A549 (cell line): ENCODE results near the gene ACSL3. TPM values are rescaled to one million over a fixed set of nuclear protein-coding genes. Genes with fewer than 3 reads are reported as not detected.

Source experiments
- ATAC-seq, 2 experiments: fragments of 200-7000 bp in 1 of 2; fragments of >200 bp in 1 of 2; cut with Nextera tagmentation in 1 of 2; cut with Tn5 transposase in 1 of 2; 3 replicates each; pipeline versions ENCODE4 v1.8.0 to v1.9.1; 2018 to 2020; ENCODE audit warnings: mild to moderate bottlenecking in 1 of 2, moderate library complexity in 1 of 2
- CTCF ChIA-PET: fragments of 300-600 bp; sonication (Branson Sonifier 250); formaldehyde crosslinking; extraction: SDS; loops from one replicate; lab custom pipeline; 2021; ENCODE audit warnings: antibody characterized with exemption, inconsistent platforms; lab: Yijun Ruan, JAX
- POLR2A ChIA-PET: fragments of 350-600 bp; formaldehyde crosslinking; extraction: SDS; loops from one replicate; lab custom pipeline; 2021; ENCODE audit warnings: antibody characterized with exemption, inconsistent platforms; lab: Yijun Ruan, JAX
- DNase-seq, 2 experiments: peaks; one replicate each; pipeline versions ENCODE4 v3.0.0 to v3.0.0-alpha.2; 2011 to 2016; ENCODE audit warnings: low read depth in 1 of 2, low spot score in 1 of 2
- FAIRE-seq: peaks from 2 replicates; lab custom pipeline; 2011; peaks lifted over from hg19 to GRCh38; lab: Jason Lieb, UNC
- H3K27ac ChIP-seq, 2 experiments: fragments of >200 bp; sonication (Bioruptor Twin); formaldehyde crosslinking; 3 replicates each; pipeline ENCODE4 v1.5.1; 2016 to 2017
- H3K4me1 ChIP-seq: fragments of >200 bp; sonication (Bioruptor Twin); formaldehyde crosslinking; 3 replicates; pipeline ENCODE4 v1.6.1; 2016
- H3K4me2 ChIP-seq: fragments of >200 bp; sonication (Bioruptor Twin); formaldehyde crosslinking; 3 replicates; pipeline ENCODE4 v1.6.1; 2016
- H3K4me3 ChIP-seq: fragments of >200 bp; sonication (Bioruptor Twin); formaldehyde crosslinking; 3 replicates; pipeline ENCODE4 v1.5.1; 2016
- H3K9me3 ChIP-seq: fragments of >200 bp; sonication (Bioruptor Twin); formaldehyde crosslinking; 3 replicates; pipeline ENCODE4 v1.6.1; 2016
- ATOH8 ChIP-seq: fragments of 250-450 bp; sonication (Bioruptor Pico); IDR thresholded peaks from 2 replicates; pipeline ENCODE4 v1.5.0; 2020; ENCODE audit warnings: low read depth, mild to moderate bottlenecking, moderate library complexity
- BCL3 ChIP-seq: fragments of >200 bp; sonication (Bioruptor Twin); formaldehyde crosslinking; IDR thresholded peaks from 3 replicates; pipeline ENCODE4 v1.6.1; 2016
- CEBPB ChIP-seq, 2 experiments: fragments of >200 bp in 1 of 2; sonication (Bioruptor Twin) in 1 of 2; formaldehyde crosslinking in 1 of 2; IDR thresholded peaks; 2 replicates each; pipeline ENCODE4 v1.6.1; 2012 to 2016
- CTCF ChIP-seq: fragments of >200 bp; sonication (Bioruptor Twin); formaldehyde crosslinking; IDR thresholded peaks from 3 replicates; pipeline ENCODE4 v1.5.1; 2016
- E2F6 ChIP-seq: IDR thresholded peaks from 2 replicates; pipeline ENCODE4 v1.6.1; 2012; ENCODE audit warnings: low read depth, borderline replicate concordance
- EP300 ChIP-seq, 2 experiments: fragments of >200 bp; sonication (Bioruptor Twin); formaldehyde crosslinking; IDR thresholded peaks; 2 replicates in 1 of 2; 3 replicates in 1 of 2; pipeline ENCODE4 v1.6.1; 2016 to 2017
- ESRRA ChIP-seq: fragments of 150-350 bp; IDR thresholded peaks from 2 replicates; pipeline ENCODE4 v1.6.1; 2014; ENCODE audit warnings: mild to moderate bottlenecking, low read length, borderline replicate concordance
- FOSB ChIP-seq: fragments of 250-450 bp; sonication (Bioruptor Pico); IDR thresholded peaks from 2 replicates; pipeline ENCODE4 v1.5.0; 2020; ENCODE audit warnings: mild to moderate bottlenecking, moderate library complexity
- FOSL2 ChIP-seq, 2 experiments: fragments of 450-650 bp in 1 of 2; fragments of >200 bp in 1 of 2; sonication (Bioruptor Twin) in 1 of 2; formaldehyde crosslinking; IDR thresholded peaks; 2 replicates each; pipeline versions ENCODE4 v1.5.0 to v1.6.1; 2016 to 2020; ENCODE audit warnings: mild to moderate bottlenecking in 1 of 2, moderate library complexity in 1 of 2
- GATA3 ChIP-seq: IDR thresholded peaks from 2 replicates; pipeline ENCODE4 v1.6.1; 2012; ENCODE audit warnings: borderline replicate concordance
- HDAC2 ChIP-seq: fragments of 200-600 bp; sonication (generic); IDR thresholded peaks from 2 replicates; pipeline ENCODE4 v1.6.1; 2016
- HEYL ChIP-seq: fragments of 250-450 bp; sonication (Bioruptor Pico); IDR thresholded peaks from 2 replicates; pipeline ENCODE4 v1.8.0; 2021; ENCODE audit warnings: mild to moderate bottlenecking, moderate library complexity
- HOXB5 ChIP-seq: fragments of 250-450 bp; sonication (Bioruptor Pico); IDR thresholded peaks from 2 replicates; pipeline ENCODE4 v1.5.0; 2020; ENCODE audit warnings: mild to moderate bottlenecking, moderate library complexity
- JUN ChIP-seq, 2 experiments: fragments of >200 bp; sonication (Bioruptor Twin); formaldehyde crosslinking; IDR thresholded peaks; 2 replicates in 1 of 2; 3 replicates in 1 of 2; pipeline ENCODE4 v1.6.1; 2016 to 2017
- JUNB ChIP-seq: fragments of >200 bp; sonication (Bioruptor Twin); formaldehyde crosslinking; IDR thresholded peaks from 2 replicates; pipeline ENCODE4 v1.6.1; 2016
- KDM5A ChIP-seq: fragments of 200-600 bp; sonication (generic); IDR thresholded peaks from 2 replicates; pipeline ENCODE4 v1.6.1; 2016; ENCODE audit warnings: antibody characterized with exemption, mild to moderate bottlenecking
- MAZ ChIP-seq: fragments of 150-350 bp; IDR thresholded peaks from 2 replicates; pipeline ENCODE4 v1.6.1; 2014; ENCODE audit warnings: antibody characterized with exemption, low read depth, low read length, borderline replicate concordance
- MYC ChIP-seq: IDR thresholded peaks from 2 replicates; pipeline ENCODE4 v1.6.1; 2012; ENCODE audit warnings: mild to moderate bottlenecking, inconsistent platforms, low read length, improper control_type of control experiment, borderline replicate concordance
- NFE2L2 ChIP-seq: fragments of 150-350 bp; conservative IDR thresholded peaks from 2 replicates; pipeline ENCODE4 v1.6.1; 2014; ENCODE audit warnings: low read length
- NR3C1 ChIP-seq: fragments of >200 bp; sonication (Bioruptor Twin); formaldehyde crosslinking; IDR thresholded peaks from 3 replicates; pipeline ENCODE4 v1.6.1; 2017
- POLR2A ChIP-seq: IDR thresholded peaks from 2 replicates; pipeline ENCODE4 v1.6.1; 2012; ENCODE audit warnings: mild to moderate bottlenecking, low read length
- POLR2AphosphoS2 ChIP-seq: conservative IDR thresholded peaks from 2 replicates; pipeline ENCODE4 v1.6.1; 2012; ENCODE audit warnings: low read length, improper control_type of control experiment, inconsistent platforms
- RCOR1 ChIP-seq: fragments of 150-350 bp; IDR thresholded peaks from 2 replicates; pipeline ENCODE4 v1.6.1; 2014; ENCODE audit warnings: antibody characterized with exemption, low read length, low read depth
- REST ChIP-seq: fragments of 200-600 bp; sonication (generic); IDR thresholded peaks from 2 replicates; pipeline ENCODE4 v1.6.1; 2016; ENCODE audit warnings: antibody characterized with exemption, mild to moderate bottlenecking, moderate library complexity
- RFX5 ChIP-seq: fragments of 450-650 bp; IDR thresholded peaks from 2 replicates; pipeline ENCODE4 v1.7.1; 2014; ENCODE audit warnings: antibody characterized with exemption, mild to moderate bottlenecking, moderate library complexity
- SREBF2 ChIP-seq: fragments of 450-650 bp; IDR thresholded peaks from 2 replicates; pipeline ENCODE4 v1.6.1; 2014; ENCODE audit warnings: mild to moderate bottlenecking, moderate library complexity
- USF2 ChIP-seq: fragments of 450-650 bp; IDR thresholded peaks from 2 replicates; pipeline ENCODE4 v1.6.1; 2014; ENCODE audit warnings: antibody characterized with exemption
- ZNF302 ChIP-seq: fragments of 250-450 bp; sonication (Bioruptor Pico); IDR thresholded peaks from 2 replicates; pipeline ENCODE4 v1.9.0; 2021; ENCODE audit warnings: inconsistent platforms, mild to moderate bottlenecking, moderate library complexity
- WGBS: methylation state at CpG from one replicate; pipeline ENCODE4 v1.1.6; 2017; ENCODE audit errors: missing lambda C conversion rate; 5-methylcytosine and 5-hydroxymethylcytosine counted together
- polyA plus RNA-seq, 4 experiments: library from polyadenylated mRNA; depleted of rRNA in 3 of 4; stranded (reverse); fragments of >200 nt; fragmentation: RNase III in 1 of 4; extraction: RNeasy Plus Mini Kit Qiagen cat#74134 plus additional on column Dnase treatment in 1 of 4; gene quantifications; 2 replicates in 3 of 4; 3 replicates in 1 of 4; pipeline ENCODE4 v1.2.3, GENCODE V29; 2011 to 2017

The ACSL3 gene
- polyA plus RNA-seq, 2 of the 4 experiments (the other 2 are of a cell fraction), result 142 to 160 TPM

GRCh38 chr2:222907790-222908441 is 47.1 kb downstream of the ACSL3 start:
- Histone ChIP-seq H3K27ac (no peak overlapping the region), H3K9me3 (no peaks in the 10 kb centered on the region), H3K4me3 (no peak overlapping the region), H3K4me2 (no peak overlapping the region), H3K4me1 (peaks cover 27% of the 10 kb centered on the region)
- DNase-seq (no peak), ATAC-seq (no peak), FAIRE-seq (no peak)
- ChIA-PET POLR2A (no interaction called here), CTCF (interaction anchor here (0.6 to 8.6 kb wide), 7 partner anchors 8 to 1036 kb away, joined by 3 to 56 read pairs (median 14); no protein-coding TSS in a partner anchor)
- 92% methylated on average over 10 of the region's 10 CpGs for WGBS
- TF ChIP-seq KDM5A (no peak), ESRRA (no peak), CEBPB (IDR thresholded peaks at IDR 0.05) (no peak), MAZ (no peak), SREBF2 (no peak), FOSL2 (IDR thresholded peaks at IDR 0.05) (no peak), FOSL2 (CRISPR knock-in tag; IDR thresholded peaks at IDR 0.05) (no peak), ATOH8 (no peak), CTCF (no peak), BCL3 (no peak), REST (no peak), POLR2AphosphoS2 (no peak), NR3C1 (no peak), ZNF302 (CRISPR knock-in tag) (no peak), JUN (IDR thresholded peaks at IDR 0.05) (no peak), NFE2L2 (no peak)

- ATAC-seq (no peak), DNase-seq (no peak), FAIRE-seq (no peak)
- ChIA-PET POLR2A (no interaction called here), CTCF (interaction anchor here (0.6 to 8.6 kb wide), 4 partner anchors 63 to 889 kb away, joined by 3 to 56 read pairs (median 20); no protein-coding TSS in a partner anchor)
- Histone ChIP-seq H3K4me2 (no peak overlapping the region), H3K4me3 (no peak overlapping the region), H3K4me1 (peaks cover 18% of the 10 kb centered on the region), H3K9me3 (no peaks in the 10 kb centered on the region), H3K27ac (no peak overlapping the region)
- no peak for TF ChIP-seq HDAC2
- TF ChIP-seq JUNB, result no peak
- no peak for TF ChIP-seq RCOR1
- no peak for TF ChIP-seq RFX5
- TF ChIP-seq MYC, result no peak
- TF ChIP-seq HOXB5, result no peak
- no peak for TF ChIP-seq POLR2A
- TF ChIP-seq FOSB, result no peak
- TF ChIP-seq USF2, result no peak
- TF ChIP-seq EP300 (IDR thresholded peaks at IDR 0.05), result no peak
- no peak for TF ChIP-seq E2F6
- no peak for TF ChIP-seq BCL3
- TF ChIP-seq HEYL, result no peak
- no peak for TF ChIP-seq ZNF302 (CRISPR knock-in tag)
- no peak for TF ChIP-seq GATA3
- 98% methylated on average over 3 of the region's 3 CpGs for WGBS
Measured at GRCh38 chr2:222909286-222909685, 48.5 kb downstream of the ACSL3 start.
